Posterior vena cava (tissue), 2 donors: ENCODE measurements around the gene CCNJL. TPM values are rescaled to one million over a fixed set of nuclear protein-coding genes. Genes with fewer than 3 reads are reported as not detected.
A peak's percentile ranks its signal among the peaks of the same experiment; 100 is the strongest.

Experiments used
- DNase-seq: peaks from one replicate; pipeline ENCODE4 v3.0.0-alpha.2; 2020; ENCODE audit warnings: low spot score
- intact Hi-C, 2 donors: fragments of 100-400 bp; cut with DNase I; formaldehyde crosslinking; loops; one replicate each; pipeline versions ENCODE4 v1.14.1 to v1.14.2; 2022 to 2023
- total RNA-seq, 2 donors: library from RNA; stranded (reverse); fragmentation: NEBNext Ultra II Directional; extraction: Animal tissue kit (Norgen Biotek cat#: 25700); gene quantifications; one replicate each; pipeline ENCODE4 v1.2.1, GENCODE V29; 2021
- donor health status: DM: yes; HTN: yes; CAD: no.
- donor health status: DM: yes; HTN: yes; CAD: no.

Gene CCNJL
- total RNA-seq, 2 donors from 2014 or later = 1.0 to 1.2 TPM

DNA sequence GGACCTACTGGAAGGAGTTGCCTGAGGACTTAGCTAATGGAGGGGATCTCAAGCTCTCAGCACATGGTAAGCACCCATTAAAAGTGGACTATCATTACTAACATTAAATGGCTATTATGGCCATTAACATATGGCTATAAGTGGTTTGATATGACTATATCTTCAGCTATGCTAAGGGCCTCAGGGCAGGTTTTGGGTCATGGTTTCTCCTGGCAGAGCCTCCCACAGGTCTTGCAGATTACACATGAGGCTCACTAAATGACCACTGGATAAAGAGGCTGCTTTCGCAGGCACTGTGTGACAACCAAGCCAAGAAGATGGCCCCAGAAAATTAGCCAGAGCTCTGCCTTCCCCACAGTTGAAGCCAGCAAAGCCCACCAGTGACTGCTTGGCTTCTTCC lies 15.4 kb downstream of the CCNJL start:
- intact Hi-C loops = no loop called here
- no peak for DNase-seq

DNA sequence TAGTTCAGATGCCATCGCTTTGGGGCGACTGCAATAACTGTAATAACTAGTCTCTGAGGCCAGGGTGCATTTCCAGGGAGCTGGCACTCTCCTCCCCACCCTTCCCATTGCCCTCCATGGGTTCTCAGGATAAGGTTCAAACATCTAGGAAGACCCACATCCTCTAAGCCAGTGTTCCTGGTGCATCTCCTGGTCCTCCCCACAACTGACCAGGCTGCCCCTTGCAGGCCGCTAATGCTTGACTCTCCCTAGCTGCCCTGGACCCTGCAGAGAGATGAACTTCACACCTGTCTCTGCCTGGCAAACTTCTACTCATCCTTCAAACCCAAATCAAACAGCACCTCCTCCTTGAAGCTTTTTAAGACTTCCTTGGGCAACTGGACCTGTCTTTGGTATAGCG lies 15.9 kb downstream of the CCNJL start:
- no peak for DNase-seq

DNA sequence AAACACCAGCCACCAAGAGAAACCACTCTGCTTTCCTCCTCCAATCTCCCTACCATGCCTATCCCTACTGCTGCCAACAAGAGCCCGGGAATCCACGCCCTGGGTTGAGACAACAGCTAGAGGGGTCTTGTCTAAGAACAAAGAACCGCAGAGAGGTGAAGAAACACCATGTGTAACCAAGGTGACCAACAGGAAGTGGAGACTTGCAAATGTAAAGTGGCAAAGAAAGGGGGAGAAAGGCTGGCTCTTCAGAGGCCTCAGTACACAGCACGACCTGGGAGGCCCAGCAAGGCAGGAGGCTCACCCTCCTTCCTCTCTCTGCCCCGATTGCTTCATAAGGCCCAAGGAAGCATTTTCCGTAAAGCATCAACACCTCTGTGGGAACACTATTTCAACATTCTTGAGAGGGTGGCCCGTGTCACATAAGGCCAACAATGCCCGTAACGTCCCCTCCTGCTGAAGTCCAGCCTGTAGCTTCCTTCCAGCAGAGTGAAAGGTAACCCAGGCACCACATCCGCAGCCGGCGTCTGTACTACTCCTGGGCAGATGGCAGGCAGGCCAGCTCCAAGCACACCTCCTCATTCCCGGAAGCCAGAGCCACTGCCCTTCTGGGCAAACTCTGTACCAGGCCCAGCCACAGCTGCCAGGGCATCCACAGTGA lies 18.3 kb downstream of the CCNJL start:
- DNase-seq = no peak
- intact Hi-C loops = no loop called here

More for the DNA sequence above, 15.9 kb downstream of the CCNJL start:
- intact Hi-C loops = no loop called here

GRCh38 chr5:160293386-160293785 lies 19.0 kb downstream of the CCNJL start:
- intact Hi-C loops = no loop called here
- no peak for DNase-seq

GRCh38 chr5:160291467-160291866 lies 20.9 kb downstream of the CCNJL start:
- intact Hi-C loops = no loop called here
- no peak for DNase-seq

DNA sequence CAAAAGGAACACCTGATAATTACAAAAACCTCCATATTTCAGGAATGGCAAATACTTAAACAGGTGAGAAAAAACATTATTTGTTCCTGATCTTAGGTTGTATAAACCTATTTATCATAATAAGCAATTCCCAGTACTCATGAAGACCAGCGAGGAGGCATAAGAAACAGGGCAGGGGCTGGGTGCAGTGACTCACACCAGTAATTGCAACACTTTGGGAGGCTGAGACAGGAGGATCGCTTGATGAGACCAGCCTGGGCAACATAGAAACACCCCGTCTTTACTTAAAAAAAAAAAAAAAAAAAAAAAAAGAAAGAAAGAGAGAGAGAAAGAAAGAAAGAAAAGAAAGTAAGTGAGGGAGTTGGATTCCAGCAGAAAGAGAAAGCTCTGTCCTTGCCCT lies 21.6 kb downstream of the CCNJL start:
- intact Hi-C loops = no loop called here
- no peak for DNase-seq

- DNase-seq = no peak
- intact Hi-C loops = loop anchor here in 1 of 2 donors (10.0 kb wide), 1 partner anchor 75 kb away; no protein-coding TSS in a partner anchor
Measured at GRCh38 chr5:160289721-160290120, 22.6 kb downstream of the CCNJL start.

- intact Hi-C loops = loop anchor here in 1 of 2 donors (10.0 kb wide), 1 partner anchor 75 kb away; no protein-coding TSS in a partner anchor
- no peak for DNase-seq
Measured at GRCh38 chr5:160289356-160289651, 23.1 kb downstream of the CCNJL start.

- peak; percentile 83 for DNase-seq
- intact Hi-C loops = loop anchor here in 1 of 2 donors (10.0 kb wide), 1 partner anchor 73 kb away; no protein-coding TSS in a partner anchor
Measured at GRCh38 chr5:160287378-160288051, 24.8 kb downstream of the CCNJL start.

- intact Hi-C loops = loop anchor here in 1 of 2 donors (10.0 kb wide), 1 partner anchor 72 kb away; no protein-coding TSS in a partner anchor
- no peak for DNase-seq
Measured at GRCh38 chr5:160286947-160287346, 25.4 kb downstream of the CCNJL start.

- intact Hi-C loops = loop anchor here in 1 of 2 donors (10.0 kb wide), 1 partner anchor 71 kb away; no protein-coding TSS in a partner anchor
- DNase-seq = no peak
Measured at GRCh38 chr5:160285316-160285715, 27.0 kb downstream of the CCNJL start.

DNA sequence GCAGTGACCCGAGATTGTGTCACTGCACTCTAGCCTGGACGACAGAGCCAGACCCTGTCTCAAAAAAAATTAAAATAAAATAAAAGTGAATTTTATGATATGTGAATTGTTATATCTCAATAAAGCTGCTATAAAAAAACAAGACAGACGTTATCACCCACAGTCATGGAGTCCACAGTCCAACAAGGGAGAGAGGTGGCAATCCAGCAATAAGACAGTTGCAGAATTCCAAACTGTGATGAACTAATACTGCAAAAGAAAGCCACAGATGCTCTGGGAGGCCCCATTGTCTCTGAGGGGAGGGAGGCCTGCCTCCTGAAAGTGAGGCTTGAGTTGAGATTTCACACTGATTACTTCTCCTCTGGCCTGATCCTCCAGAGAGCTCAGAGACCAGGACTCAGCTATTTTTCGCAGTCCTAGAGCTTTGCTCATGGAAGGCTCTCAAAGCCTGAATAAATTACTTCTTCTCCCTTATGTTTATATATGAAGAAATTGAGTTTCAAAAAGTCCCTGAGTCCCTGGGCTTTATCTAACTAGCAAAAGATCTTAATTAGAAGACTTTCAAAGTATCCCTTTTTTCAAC lies 28.0 kb downstream of the CCNJL start:
- intact Hi-C loops = loop anchor here in 1 of 2 donors (10.0 kb wide), 1 partner anchor 70 kb away; no protein-coding TSS in a partner anchor
- no peak for DNase-seq

GRCh38 chr5:160281275-160281674 lies 31.1 kb downstream of the CCNJL start:
- intact Hi-C loops = loop anchor here in 1 of 2 donors (10.0 kb wide), 1 partner anchor 66 kb away; no protein-coding TSS in a partner anchor
- no peak for DNase-seq

- no peak for DNase-seq
- intact Hi-C loops = loop anchor here in 1 of 2 donors (10.0 kb wide), 1 partner anchor 66 kb away; no protein-coding TSS in a partner anchor
Measured at GRCh38 chr5:160280384-160281095, 31.8 kb downstream of the CCNJL start.

GRCh38 chr5:160278343-160278742 lies 34.0 kb downstream of the CCNJL start:
- DNase-seq = no peak
- intact Hi-C loops = loop anchor here in 1 of 2 donors (10.0 kb wide), 1 partner anchor 894 kb away; no protein-coding TSS in a partner anchor

- DNase-seq = no peak
- intact Hi-C loops = loop anchor here in 1 of 2 donors (10.0 kb wide), 1 partner anchor 890 kb away; no protein-coding TSS in a partner anchor
Measured at GRCh38 chr5:160274483-160274931, 37.9 kb downstream of the CCNJL start.

GRCh38 chr5:160272889-160273288 lies 39.5 kb downstream of the CCNJL start:
- intact Hi-C loops = loop anchor here in 1 of 2 donors (10.0 kb wide), 1 partner anchor 888 kb away; no protein-coding TSS in a partner anchor
- no peak for DNase-seq

DNA sequence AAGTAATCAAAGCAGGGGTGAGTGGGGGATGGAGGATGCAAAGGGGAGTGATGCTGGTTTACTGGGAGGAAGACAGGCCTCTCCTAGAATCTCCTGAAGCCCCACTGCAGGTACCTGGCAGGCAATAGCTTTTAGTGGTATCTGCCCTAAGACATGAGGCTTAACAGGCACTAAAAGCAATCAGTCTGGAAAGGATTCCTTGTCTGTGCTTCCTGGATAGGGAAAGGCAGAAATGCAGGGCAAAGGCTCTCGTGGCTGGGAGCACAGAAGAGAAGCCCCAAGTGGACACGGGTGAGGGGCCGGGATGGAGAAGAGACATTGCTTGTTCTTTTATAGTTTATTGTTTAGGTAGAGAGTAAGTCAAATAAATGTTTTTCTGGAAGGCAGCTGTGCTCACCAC lies 40.1 kb downstream of the CCNJL start:
- intact Hi-C loops = loop anchor here in 1 of 2 donors (10.0 kb wide), 1 partner anchor 887 kb away; no protein-coding TSS in a partner anchor
- DNase-seq = no peak

DNA sequence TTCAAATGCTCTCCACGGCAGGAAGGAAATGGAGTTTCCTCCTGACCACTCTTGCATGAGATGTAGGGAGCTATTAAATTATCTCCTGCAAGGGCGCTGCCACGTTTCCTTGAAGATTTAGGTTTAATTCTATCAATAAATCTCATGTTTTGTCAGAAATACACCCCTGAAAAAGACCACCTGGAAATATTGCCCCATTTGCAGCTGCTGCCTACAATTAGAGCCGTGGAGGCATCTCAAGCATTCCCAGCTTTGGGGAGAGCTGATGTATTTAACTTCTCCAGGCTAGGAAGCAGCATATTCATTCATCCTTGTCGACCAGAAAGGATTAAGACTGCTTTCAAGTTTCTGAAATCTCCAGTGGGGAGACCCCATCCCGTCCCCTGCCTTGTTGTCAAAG lies 40.5 kb downstream of the CCNJL start:
- intact Hi-C loops = loop anchor here in 1 of 2 donors (10.0 kb wide), 1 partner anchor 887 kb away; no protein-coding TSS in a partner anchor

More for the DNA sequence above, 40.5 kb downstream of the CCNJL start:
- no peak for DNase-seq
